Neural cell (in vitro differentiated cells): ENCODE measurements around the gene C8A. TPM values are rescaled to one million over a fixed set of nuclear protein-coding genes. Genes with fewer than 3 reads are reported as not detected.

Experiments
- H2AFZ ChIP-seq: fragments of 200-600, 300-800 bp; sonication (generic), shearing (Covaris generic); 2 replicates; pipeline ENCODE4 v1.6.0; 2014; ENCODE audit warnings: low read depth, mild to moderate bottlenecking, antibody characterized with exemption, low read length, moderate library complexity
- H3F3A ChIP-seq: fragments of 200-600 bp; shearing (Covaris generic); 2 replicates; pipeline ENCODE4 v1.6.1; 2016; ENCODE audit warnings: mild to moderate bottlenecking, moderate library complexity, mixed read lengths, antibody characterized with exemption, low read length; ENCODE audit not compliant: insufficient read depth, poor library complexity, severe bottlenecking
- H3K27ac ChIP-seq: fragments of 200-600, 300-800 bp; sonication (generic), shearing (Covaris generic); 2 replicates; pipeline ENCODE4 v1.5.1; 2014; ENCODE audit warnings: mild to moderate bottlenecking, low read length, moderate library complexity
- H3K27me3 ChIP-seq: fragments of 300-800, 200-600 bp; sonication (generic), shearing (Covaris generic); 2 replicates; pipeline ENCODE4 v1.6.0; 2014; ENCODE audit warnings: mild to moderate bottlenecking, low read depth, low read length, moderate library complexity; ENCODE audit not compliant: insufficient read depth
- H3K36me3 ChIP-seq: fragments of 300-800, 200-600 bp; sonication (generic), shearing (Covaris generic); 2 replicates; pipeline ENCODE4 v1.5.1; 2014; ENCODE audit warnings: mild to moderate bottlenecking, antibody characterized with exemption, low read length, moderate library complexity; ENCODE audit not compliant: insufficient read depth
- H3K4me2 ChIP-seq: fragments of 300-800, 200-600 bp; sonication (generic), shearing (Covaris generic); 2 replicates; pipeline ENCODE4 v1.6.0; 2014; ENCODE audit warnings: mild to moderate bottlenecking, low read length
- H3K4me3 ChIP-seq: fragments of 300-800, 200-600 bp; sonication (generic), shearing (Covaris generic); 2 replicates; pipeline ENCODE4 v1.5.1; 2014; ENCODE audit warnings: mild to moderate bottlenecking, low read length, moderate library complexity
- H3K79me2 ChIP-seq: fragments of 200-600 bp; shearing (Covaris generic); replicated peaks from 2 replicates; pipeline ENCODE4 v1.6.0; 2014; ENCODE audit warnings: mild to moderate bottlenecking, low read length, moderate library complexity; ENCODE audit not compliant: insufficient read depth
- H3K9ac ChIP-seq: fragments of 300-800, 200-600 bp; sonication (generic), shearing (Covaris generic); 2 replicates; pipeline ENCODE4 v1.6.1; 2016; ENCODE audit warnings: mild to moderate bottlenecking, low read length, mixed read lengths
- H3K9me2 ChIP-seq: fragments of 200-600 bp; shearing (Covaris generic); 2 replicates; pipeline ENCODE4 v1.6.1; 2016; ENCODE audit warnings: mild to moderate bottlenecking, low read length, mixed read lengths; ENCODE audit not compliant: insufficient read depth
- H3K9me3 ChIP-seq: fragments of 200-600, 300-800 bp; sonication (generic), shearing (Covaris generic); 2 replicates; pipeline ENCODE4 v1.6.1; 2016; ENCODE audit warnings: mild to moderate bottlenecking, mixed run types, low read length, moderate library complexity, mixed read lengths
- H4K20me1 ChIP-seq: fragments of 200-600 bp; shearing (Covaris generic); 2 replicates; pipeline ENCODE4 v1.6.1; 2016; ENCODE audit warnings: mild to moderate bottlenecking, mixed run types; ENCODE audit not compliant: insufficient read depth
- CTCF ChIP-seq: fragments of 450-650 bp; IDR thresholded peaks from 2 replicates; pipeline ENCODE4 v1.5.1; 2014; ENCODE audit warnings: antibody characterized with exemption, mild to moderate bottlenecking, moderate library complexity; ENCODE audit not compliant: poor library complexity, severe bottlenecking
- EP300 ChIP-seq: fragments of 450-650 bp; conservative IDR thresholded peaks from 2 replicates; pipeline ENCODE4 v1.6.1; 2014; ENCODE audit warnings: antibody characterized with exemption, mild to moderate bottlenecking, moderate library complexity; ENCODE audit not compliant: poor library complexity, severe bottlenecking
- EZH2 ChIP-seq: fragments of 200-600, 300-800 bp; shearing (Covaris generic), sonication (generic); IDR thresholded peaks from 2 replicates; pipeline ENCODE4 v1.6.1; 2014; ENCODE audit warnings: antibody characterized with exemption, low read length, borderline replicate concordance, mild to moderate bottlenecking; ENCODE audit not compliant: insufficient read depth, poor library complexity, severe bottlenecking
- MXI1 ChIP-seq: fragments of 450-650 bp; conservative IDR thresholded peaks from 2 replicates; pipeline ENCODE4 v1.6.1; 2014; ENCODE audit warnings: antibody characterized with exemption, mild to moderate bottlenecking; ENCODE audit not compliant: poor library complexity, severe bottlenecking
- POLR2AphosphoS5 ChIP-seq: IDR thresholded peaks from 2 replicates; pipeline ENCODE4 v1.6.1; 2012
- RAD21 ChIP-seq: fragments of 450-650 bp; conservative IDR thresholded peaks from 2 replicates; pipeline ENCODE4 v1.6.1; 2014; ENCODE audit warnings: antibody characterized with exemption, mild to moderate bottlenecking, moderate library complexity
- REST ChIP-seq: IDR thresholded peaks from 2 replicates; pipeline ENCODE4 v1.6.1; 2012; ENCODE audit warnings: borderline replicate concordance
- SMC3 ChIP-seq: fragments of 450-650 bp; conservative IDR thresholded peaks from 2 replicates; pipeline ENCODE4 v1.6.1; 2014; ENCODE audit warnings: antibody characterized with exemption, mild to moderate bottlenecking, moderate library complexity; ENCODE audit not compliant: poor library complexity
- TAF1 ChIP-seq: IDR thresholded peaks from 2 replicates; pipeline ENCODE4 v1.6.1; 2012; ENCODE audit warnings: low read depth
- polyA plus RNA-seq: library from polyadenylated mRNA; depleted of rRNA; stranded (reverse); fragments of >200 nt; gene quantifications from 2 replicates; pipeline ENCODE4 v1.2.3, GENCODE V29; 2014

The C8A gene
- polyA plus RNA-seq, 1 donor from 2014 or later, result not detected

- no peak for TF ChIP-seq CTCF
Observed at GRCh38 chr1:56859287-56859686, 4.7 kb downstream of the C8A start (continued).

- no peak overlapping the region for H3K4me2 ChIP-seq
- no peaks in the 10 kb centered on the region for H3K79me2 ChIP-seq
- H2AFZ ChIP-seq, result no peak overlapping the region
- no peaks in the 10 kb centered on the region for H3K27me3 ChIP-seq
- H3K9ac ChIP-seq, result no peak overlapping the region
- H3K36me3 ChIP-seq, result no peaks in the 10 kb centered on the region
- H3K9me3 ChIP-seq, result no peaks in the 10 kb centered on the region
- no peaks in the 10 kb centered on the region for H3K9me2 ChIP-seq
- no peak overlapping the region for H3K27ac ChIP-seq
- no peaks in the 10 kb centered on the region for H3F3A ChIP-seq
- H4K20me1 ChIP-seq, result no peaks in the 10 kb centered on the region
- H3K4me3 ChIP-seq, result no peak overlapping the region
- peak; percentile 100 for TF ChIP-seq POLR2AphosphoS5
- TF ChIP-seq EP300, result peak; percentile 96
- TF ChIP-seq EZH2, result no peak
- no peak for TF ChIP-seq MXI1
- no peak for TF ChIP-seq CTCF
- TF ChIP-seq SMC3, result no peak
- no peak for TF ChIP-seq TAF1
- peak; percentile 58 for TF ChIP-seq REST
- peak; percentile 30 for TF ChIP-seq RAD21
Observed at GRCh38 chr1:56863265-56863992, 8.8 kb downstream of the C8A start.

- Histone ChIP-seq H3K4me3 (no peak overlapping the region), H3K4me2 (no peak overlapping the region), H3K9ac (no peak overlapping the region), H3K9me3 (no peaks in the 10 kb centered on the region), H2AFZ (no peak overlapping the region), H3F3A (no peaks in the 10 kb centered on the region), H3K9me2 (no peaks in the 10 kb centered on the region), H3K79me2 (no peaks in the 10 kb centered on the region), H3K27ac (no peak overlapping the region), H3K36me3 (no peaks in the 10 kb centered on the region), H3K27me3 (no peaks in the 10 kb centered on the region), H4K20me1 (no peaks in the 10 kb centered on the region)
- TF ChIP-seq TAF1 (no peak), EP300 (no peak), POLR2AphosphoS5 (no peak), RAD21 (no peak), REST (no peak), SMC3 (no peak), EZH2 (no peak), MXI1 (no peak), CTCF (no peak)
Observed at GRCh38 chr1:56864430-56864829, 9.8 kb downstream of the C8A start.
